WTC11 (cell line): ENCODE measurements around the gene RPS6KA5.

Experiments
- CTCF ChIP-seq: fragments of 200-600 bp; IDR thresholded peaks from 2 replicates; pipeline ENCODE4 v1.8.0; 2022; ENCODE audit warnings: antibody characterized with exemption
- EMX1 ChIP-seq: fragments of 250-450 bp; sonication (Bioruptor Pico); IDR thresholded peaks from 2 replicates; pipeline ENCODE4 v1.8.0; 2021; ENCODE audit warnings: mild to moderate bottlenecking
- FOXP1 ChIP-seq: sonication (generic); formaldehyde crosslinking; IDR thresholded peaks from 2 replicates; pipeline ENCODE4 v1.8.0; 2022; ENCODE audit warnings: missing genetic modification reagents, mild to moderate bottlenecking, moderate library complexity, borderline replicate concordance
- MAX ChIP-seq: sonication (generic); formaldehyde crosslinking; IDR thresholded peaks from 2 replicates; pipeline ENCODE4 v1.8.0; 2022; ENCODE audit warnings: mild to moderate bottlenecking, missing genetic modification reagents
- NFE2L1 ChIP-seq: sonication (generic); formaldehyde crosslinking; IDR thresholded peaks from 2 replicates; pipeline ENCODE4 v1.8.1; 2023; ENCODE audit warnings: missing genetic modification reagents
- TEAD4 ChIP-seq: sonication (generic); formaldehyde crosslinking; IDR thresholded peaks from 2 replicates; pipeline ENCODE4 v1.8.0; 2022; ENCODE audit warnings: mild to moderate bottlenecking, missing genetic modification reagents
- USF1 ChIP-seq: sonication (generic); formaldehyde crosslinking; IDR thresholded peaks from 2 replicates; pipeline ENCODE4 v1.8.0; 2022; ENCODE audit warnings: mild to moderate bottlenecking, missing genetic modification reagents

GRCh38 chr14:91095178-91095577, 34.7 kb upstream of the RPS6KA5 start:
- TF ChIP-seq TEAD4 (CRISPR knock-in tag) (no peak), CTCF (no peak), USF1 (CRISPR knock-in tag) (no peak), MAX (CRISPR knock-in tag) (no peak), NFE2L1 (CRISPR knock-in tag) (no peak), EMX1 (CRISPR knock-in tag) (no peak), FOXP1 (CRISPR knock-in tag) (no peak)
